T-helper 2 cell treated with Interferon-gamma antibody and Interleukin-4, amounts not matched to agents 5 μg/mL and 100 μg/mL, for 36 hours (primary cell): ENCODE data around the gene LIPN.

Experiments
- DNase-seq: peaks from one replicate; pipeline ENCODE4 v3.0.0; 2021; ENCODE audit warnings: low spot score
- H3K27ac Mint-ChIP-seq: one replicate; pipeline ENCODE4 v1.8.0; 2021; ENCODE audit warnings: mild to moderate bottlenecking, mixed read lengths
- H3K27me3 Mint-ChIP-seq: one replicate; pipeline ENCODE4 v1.8.0; 2021; ENCODE audit warnings: low read depth, mixed read lengths
- H3K36me3 Mint-ChIP-seq: one replicate; pipeline ENCODE4 v1.8.0; 2021; ENCODE audit warnings: low read depth, mixed read lengths
- H3K4me1 Mint-ChIP-seq: one replicate; pipeline ENCODE4 v1.8.0; 2021; ENCODE audit warnings: low read depth, mixed read lengths
- H3K4me3 Mint-ChIP-seq: one replicate; pipeline ENCODE4 v1.8.0; 2022; ENCODE audit warnings: mild to moderate bottlenecking, moderate library complexity, mixed read lengths
- H3K9me3 Mint-ChIP-seq: one replicate; pipeline ENCODE4 v1.8.0; 2021; ENCODE audit warnings: mixed read lengths

The LIPN gene

GRCh38 chr10:88820748-88821401, 61.1 kb downstream of the LIPN start:
- no peak for DNase-seq
- H3K36me3 Mint-ChIP-seq: no peaks in the 10 kb centered on the region
- no peaks in the 10 kb centered on the region for H3K9me3 Mint-ChIP-seq
- peaks cover 2% of the 10 kb centered on the region for H3K27me3 Mint-ChIP-seq
- peaks cover 30% of the 10 kb centered on the region for H3K4me1 Mint-ChIP-seq
- no peak overlapping the region for H3K27ac Mint-ChIP-seq
- H3K4me3 Mint-ChIP-seq: no peak overlapping the region

DNA sequence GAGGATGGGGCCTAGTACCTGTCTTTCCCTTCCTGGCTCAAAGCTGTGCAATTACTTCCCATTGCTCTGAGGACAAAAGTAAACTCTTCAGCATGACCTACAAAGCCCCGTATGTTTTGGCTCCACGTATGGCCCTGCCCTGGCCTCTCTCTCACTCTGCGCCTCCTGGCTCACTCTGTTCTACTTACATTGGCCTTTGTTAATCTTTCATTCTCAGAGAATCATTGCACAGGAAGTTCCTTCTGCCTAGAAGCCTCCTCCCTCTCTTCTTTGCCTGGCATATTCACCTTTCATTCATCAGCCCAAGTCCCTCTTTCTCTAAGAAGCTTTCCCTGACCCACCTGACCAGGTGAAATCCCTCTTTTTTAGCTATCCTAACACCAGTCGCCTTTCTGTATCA, 66.6 kb downstream of the LIPN start:
- Mint-ChIP-seq H3K4me3 (peak overlapping the region; percentile 65), H3K9me3 (no peaks in the 10 kb centered on the region), H3K27ac (peak overlapping the region; percentile 79), H3K36me3 (peaks cover 11% of the 10 kb centered on the region), H3K27me3 (no peaks in the 10 kb centered on the region), H3K4me1 (peaks cover 60% of the 10 kb centered on the region)
- no peak for DNase-seq

GRCh38 chr10:88827671-88828070, 67.9 kb downstream of the LIPN start:
- Mint-ChIP-seq H3K4me3 (no peak overlapping the region), H3K4me1 (peaks cover 65% of the 10 kb centered on the region), H3K27ac (no peak overlapping the region), H3K36me3 (peaks cover 13% of the 10 kb centered on the region), H3K27me3 (no peaks in the 10 kb centered on the region), H3K9me3 (no peaks in the 10 kb centered on the region)
- no peak for DNase-seq

GRCh38 chr10:88828310-88828709, 68.5 kb downstream of the LIPN start:
- peaks cover 67% of the 10 kb centered on the region for H3K4me1 Mint-ChIP-seq
- no peaks in the 10 kb centered on the region for H3K9me3 Mint-ChIP-seq
- H3K27me3 Mint-ChIP-seq: no peaks in the 10 kb centered on the region
- peaks cover 13% of the 10 kb centered on the region for H3K36me3 Mint-ChIP-seq
- no peak overlapping the region for H3K4me3 Mint-ChIP-seq
- no peak for DNase-seq
- no peak overlapping the region for H3K27ac Mint-ChIP-seq
